Liver (tissue), 9 donors: ENCODE data around the gene ZFAND3. TPM values are rescaled to one million over a fixed set of nuclear protein-coding genes. Genes with fewer than 3 reads are reported as not detected.

ENCODE experiments used
- DNase-seq: peaks from one replicate; pipeline ENCODE4 v3.0.0-alpha.2; 2017; ENCODE audit warnings: low spot score
- H3K27ac ChIP-seq, 2 donors: one replicate each; pipeline ENCODE4 v1.7.0; 2013; ENCODE audit warnings: inconsistent platforms in 2 of 2, low read length in 2 of 2, control low read depth in 1 of 2, low read depth in 1 of 2, mild to moderate bottlenecking in 1 of 2
- H3K27me3 ChIP-seq, 4 donors: one replicate each; pipeline versions ENCODE4 v1.6.1 to v1.7.0; 2013; ENCODE audit warnings: low read length in 3 of 4, inconsistent platforms in 1 of 4, mild to moderate bottlenecking in 1 of 4, moderate library complexity in 1 of 4; ENCODE audit not compliant: control insufficient read depth in 4 of 4, insufficient read depth in 4 of 4
- H3K36me3 ChIP-seq, 4 donors: one replicate each; pipeline versions ENCODE4 v1.6.1 to v1.7.0; 2013; ENCODE audit warnings: low read length in 3 of 4, mild to moderate bottlenecking in 3 of 4, low read depth in 1 of 4, moderate library complexity in 1 of 4; ENCODE audit not compliant: control insufficient read depth in 4 of 4, insufficient read depth in 3 of 4
- H3K4me1 ChIP-seq, 4 donors: one replicate each; pipeline versions ENCODE4 v1.6.1 to v1.7.0; 2013; ENCODE audit warnings: low read length in 3 of 4, mild to moderate bottlenecking in 3 of 4, moderate library complexity in 1 of 4; ENCODE audit not compliant: control insufficient read depth in 4 of 4, insufficient read depth in 4 of 4
- H3K4me3 ChIP-seq, 3 donors: one replicate each; pipeline versions ENCODE4 v1.6.1 to v1.7.0; 2013; ENCODE audit warnings: low read length in 3 of 3, control low read depth in 1 of 3, low read depth in 1 of 3, mild to moderate bottlenecking in 1 of 3
- H3K9ac ChIP-seq, 2 donors: one replicate each; pipeline ENCODE4 v1.7.0; 2013; ENCODE audit warnings: low read length in 2 of 2, mild to moderate bottlenecking in 2 of 2, moderate library complexity in 2 of 2, control low read depth in 1 of 2, low read depth in 1 of 2
- H3K9me3 ChIP-seq, 4 donors: one replicate each; pipeline versions ENCODE4 v1.6.1 to v1.7.0; 2013; ENCODE audit warnings: low read length in 3 of 4; ENCODE audit not compliant: control insufficient read depth in 4 of 4
- ATF3 ChIP-seq: IDR thresholded peaks from 2 replicates; pipeline ENCODE4 v1.6.1; 2016; ENCODE audit warnings: antibody characterized with exemption
- EGR1 ChIP-seq, 2 donors: IDR thresholded peaks; 2 replicates each; pipeline ENCODE4 v1.6.1; 2016 to 2018; ENCODE audit warnings: antibody characterized with exemption in 2 of 2, low read depth in 2 of 2
- FOXA1 ChIP-seq: IDR thresholded peaks from 2 replicates; pipeline ENCODE4 v1.6.1; 2016; ENCODE audit warnings: antibody characterized with exemption
- HNF4G ChIP-seq: IDR thresholded peaks from 2 replicates; pipeline ENCODE4 v1.6.1; 2016; ENCODE audit warnings: antibody characterized with exemption
- JUND ChIP-seq, 2 donors: IDR thresholded peaks; 2 replicates each; pipeline ENCODE4 v1.6.1; 2016; ENCODE audit warnings: antibody characterized with exemption in 2 of 2
- MAX ChIP-seq: IDR thresholded peaks from 2 replicates; pipeline ENCODE4 v1.6.1; 2016; ENCODE audit warnings: antibody characterized with exemption
- RAD21 ChIP-seq, 2 donors: IDR thresholded peaks; 2 replicates each; pipeline ENCODE4 v1.6.1; 2016; ENCODE audit warnings: antibody characterized with exemption in 2 of 2, mild to moderate bottlenecking in 2 of 2
- REST ChIP-seq: IDR thresholded peaks from 2 replicates; pipeline ENCODE4 v1.6.1; 2016; ENCODE audit warnings: antibody characterized with exemption, mild to moderate bottlenecking
- SP1 ChIP-seq: IDR thresholded peaks from 2 replicates; pipeline ENCODE4 v1.6.1; 2018; ENCODE audit warnings: antibody characterized with exemption, mild to moderate bottlenecking
- YY1 ChIP-seq: IDR thresholded peaks from 2 replicates; pipeline ENCODE4 v1.6.1; 2016; ENCODE audit warnings: antibody characterized with exemption, mild to moderate bottlenecking
- WGBS: extraction: QIAGEN DNeasy Blood & Tissue Kit; methylation state at CpG from one replicate; pipeline ENCODE4 v1.1.7; 2013; 5-methylcytosine and 5-hydroxymethylcytosine counted together
- polyA plus RNA-seq, 2 donors: library from polyadenylated mRNA; stranded (reverse) in 1 of 2; unstranded in 1 of 2; fragments of 200-250 nt in 1 of 2; fragments of >200 nt in 1 of 2; fragmentation: Nextera tagmentation in 1 of 2; extraction: Ambion mirVana in 1 of 2; gene quantifications; one replicate each; pipeline versions ENCODE4 v1.2.1 to v1.2.3, GENCODE V29; 2013 to 2015
- total RNA-seq, 2 donors: library from RNA; depleted of rRNA; stranded (reverse); fragments of >200 nt; gene quantifications; one replicate each; pipeline ENCODE4 v1.2.3, GENCODE V29; 2014
- donor health status: healthy.
- donor health status: healthy.
- donor health status: healthy.
- donor health status: healthy.
- donor health status: healthy.

Gene ZFAND3
- total and polyA plus RNA-seq, 4 donors, result 7.7 to 37.5 (median 23.1) TPM

GRCh38 chr6:37804586-37804985 is 14.9 kb upstream of the ZFAND3 start:
- Histone ChIP-seq H3K4me1 (peaks cover 6 to 22% (median 10%) of the 10 kb centered on the region in 4 donors), H3K27me3 (no peaks in the 10 kb centered on the region), H3K27ac (no peak overlapping the region), H3K9ac (no peak overlapping the region), H3K36me3 (no peaks in the 10 kb centered on the region), H3K9me3 (no peaks in the 10 kb centered on the region), H3K4me3 (no peak overlapping the region)
- DNase-seq, result no peak
- no peak for TF ChIP-seq EGR1 (IDR thresholded peaks at IDR 0.05; ENCODE audit: low read depth in 2 of 2)
- TF ChIP-seq ATF3, result no peak
- TF ChIP-seq MAX, result no peak
- WGBS, result 82% methylated on average over 1 of the region's 1 CpG

- Histone ChIP-seq H3K4me3 (no peak overlapping the region), H3K9ac (no peak overlapping the region), H3K9me3 (no peaks in the 10 kb centered on the region), H3K27me3 (no peaks in the 10 kb centered on the region), H3K36me3 (no peaks in the 10 kb centered on the region), H3K27ac (no peak overlapping the region), H3K4me1 (peaks cover 2 to 10% (median 4%) of the 10 kb centered on the region in 4 donors)
- DNase-seq, result no peak
- 91% methylated on average over 2 of the region's 2 CpGs for WGBS
- TF ChIP-seq REST, result no peak
Observed at GRCh38 chr6:37806213-37806612, 13.3 kb upstream of the ZFAND3 start.

- WGBS, result 81% methylated on average over 6 of the region's 6 CpGs
- Histone ChIP-seq H3K27ac (no peak overlapping the region), H3K27me3 (no peaks in the 10 kb centered on the region), H3K4me1 (peaks cover 0 to 5% (median 2%) of the 10 kb centered on the region in 4 donors), H3K9me3 (no peaks in the 10 kb centered on the region), H3K4me3 (no peak overlapping the region), H3K9ac (no peak overlapping the region), H3K36me3 (no peaks in the 10 kb centered on the region)
- no peak for DNase-seq
- TF ChIP-seq JUND (IDR thresholded peaks at IDR 0.05) (no peak), YY1 (no peak)
Observed at GRCh38 chr6:37807656-37808055, 11.9 kb upstream of the ZFAND3 start.

GRCh38 chr6:37809197-37809543 is 10.4 kb upstream of the ZFAND3 start:
- Histone ChIP-seq H3K4me3 (no peak overlapping the region), H3K9me3 (no peaks in the 10 kb centered on the region), H3K9ac (no peak overlapping the region), H3K27ac (no peak overlapping the region), H3K27me3 (no peaks in the 10 kb centered on the region), H3K4me1 (peaks cover 0 to 5% (median 2%) of the 10 kb centered on the region in 4 donors), H3K36me3 (no peaks in the 10 kb centered on the region)
- TF ChIP-seq RAD21 (IDR thresholded peaks at IDR 0.05) (peak in 1 of 2 donors; percentile 25), SP1 (peak; percentile 9), FOXA1 (no peak), HNF4G (no peak)
- DNase-seq, result no peak
- WGBS, result 49% methylated on average over 3 of the region's 3 CpGs
